CD14-positive monocyte (primary cell): ENCODE measurements around the gene RPS2. TPM values are rescaled to one million over a fixed set of nuclear protein-coding genes. Genes with fewer than 3 reads are reported as not detected.

ENCODE experiments used
- DNase-seq, 3 donors: peaks; one replicate each; pipeline ENCODE4 v3.0.0-alpha.2; 2011 to 2022
- H2AFZ ChIP-seq: 2 replicates; pipeline ENCODE4 v1.6.0; 2012; ENCODE audit warnings: mild to moderate bottlenecking, low read depth, low read length, inconsistent platforms; ENCODE audit not compliant: insufficient read depth, poor library complexity, severe bottlenecking
- H3K27ac ChIP-seq, 2 donors: 1 replicate in 1 of 2; 2 replicates in 1 of 2; pipeline ENCODE4 v1.5.1; 2012 to 2013; ENCODE audit warnings: low read length in 2 of 2, control low read depth in 1 of 2, inconsistent platforms in 1 of 2, low read depth in 1 of 2, mild to moderate bottlenecking in 1 of 2
- H3K27me3 ChIP-seq, 2 donors: one replicate each; pipeline versions ENCODE4 v1.6.0 to v1.6.1; 2011 to 2013; ENCODE audit warnings: low read length in 2 of 2; ENCODE audit not compliant: control insufficient read depth in 2 of 2, insufficient read depth in 2 of 2
- H3K36me3 ChIP-seq, 2 donors: replicated peaks in 1 of 2; 1 replicate in 1 of 2; 2 replicates in 1 of 2; pipeline versions ENCODE4 v1.5.1 to v1.6.1; 2012 to 2013; ENCODE audit warnings: low read length in 2 of 2, control low read depth in 1 of 2, inconsistent platforms in 1 of 2, mild to moderate bottlenecking in 1 of 2; ENCODE audit not compliant: insufficient read depth in 2 of 2, control insufficient read depth in 1 of 2
- H3K4me1 ChIP-seq, 2 donors: 1 replicate in 1 of 2; 2 replicates in 1 of 2; pipeline versions ENCODE4 v1.5.1 to v1.6.1; 2012 to 2013; ENCODE audit warnings: low read length in 2 of 2, control low read depth in 1 of 2, inconsistent platforms in 1 of 2, mild to moderate bottlenecking in 1 of 2, moderate library complexity in 1 of 2; ENCODE audit not compliant: insufficient read depth in 2 of 2, control insufficient read depth in 1 of 2
- H3K4me2 ChIP-seq: replicated peaks from 2 replicates; pipeline ENCODE3; 2012; ENCODE audit warnings: low read length, moderate library complexity, mild to moderate bottlenecking; ENCODE audit not compliant: poor library complexity, severe bottlenecking; ENCODE audit errors: extremely low read depth
- H3K4me3 ChIP-seq, 3 experiments: fragments of 200-600 bp in 1 of 3; sonication (generic) in 1 of 3; replicated peaks in 1 of 3; 1 replicate in 2 of 3; 2 replicates in 1 of 3; pipeline ENCODE4 v1.5.1; 2011 to 2013; ENCODE audit warnings: low read length in 3 of 3, mild to moderate bottlenecking in 3 of 3, control low read depth in 2 of 3, low read depth in 2 of 3, inconsistent platforms in 1 of 3, moderate library complexity in 1 of 3
- H3K79me2 ChIP-seq: 2 replicates; pipeline ENCODE4 v1.6.0; 2012; ENCODE audit warnings: mild to moderate bottlenecking, control low read depth, inconsistent platforms, low read length, moderate library complexity; ENCODE audit not compliant: insufficient read depth
- H3K9ac ChIP-seq: 2 replicates; pipeline ENCODE4 v1.6.0; 2017; ENCODE audit warnings: low read length, mild to moderate bottlenecking; ENCODE audit not compliant: insufficient read depth, poor library complexity, severe bottlenecking
- H3K9me3 ChIP-seq, 2 donors: replicated peaks in 1 of 2; 1 replicate in 1 of 2; 2 replicates in 1 of 2; pipeline versions ENCODE4 v1.5.1 to v1.6.1; 2012 to 2013; ENCODE audit warnings: low read length in 2 of 2, control low read depth in 1 of 2; ENCODE audit not compliant: control insufficient read depth in 1 of 2, insufficient read depth in 1 of 2
- H4K20me1 ChIP-seq: 2 replicates; pipeline ENCODE4 v1.6.0; 2012; ENCODE audit warnings: mild to moderate bottlenecking, low read length, control low read depth, moderate library complexity; ENCODE audit not compliant: insufficient read depth
- H3K27ac Mint-ChIP-seq, 7 donors: one replicate each; pipeline ENCODE4 v1.8.0; 2020; ENCODE audit warnings: mild to moderate bottlenecking in 7 of 7, mixed read lengths in 7 of 7, moderate library complexity in 6 of 7, inconsistent platforms in 2 of 7
- H3K27me3 Mint-ChIP-seq, 3 donors: one replicate each; pipeline ENCODE4 v1.8.0; 2021 to 2022; ENCODE audit warnings: low read depth in 3 of 3, mild to moderate bottlenecking in 3 of 3, mixed read lengths in 3 of 3, moderate library complexity in 3 of 3, inconsistent platforms in 1 of 3
- H3K36me3 Mint-ChIP-seq, 2 donors: one replicate each; pipeline ENCODE4 v1.8.0; 2020; ENCODE audit warnings: mixed read lengths in 2 of 2, inconsistent platforms in 1 of 2, mild to moderate bottlenecking in 1 of 2
- H3K4me1 Mint-ChIP-seq: one replicate; pipeline ENCODE4 v1.8.0; 2020; ENCODE audit warnings: mild to moderate bottlenecking, mixed read lengths
- H3K4me3 Mint-ChIP-seq, 2 donors: one replicate each; pipeline ENCODE4 v1.8.0; 2020; ENCODE audit warnings: mild to moderate bottlenecking in 2 of 2, mixed read lengths in 2 of 2, moderate library complexity in 1 of 2
- H3K9me3 Mint-ChIP-seq, 7 donors: one replicate each; pipeline ENCODE4 v1.8.0; 2020 to 2022; ENCODE audit warnings: mixed read lengths in 7 of 7, mild to moderate bottlenecking in 6 of 7, moderate library complexity in 6 of 7, inconsistent platforms in 2 of 7
- WGBS: methylation state at CpG from one replicate; pipeline ENCODE4 v1.1.5; 2013; ENCODE audit warnings: missing lambda C conversion rate; ENCODE audit not compliant: insufficient coverage; 5-methylcytosine and 5-hydroxymethylcytosine counted together
- intact Hi-C, 2 donors: fragments of 100-400 bp; cut with micrococcal nuclease; formaldehyde crosslinking; loops; one replicate each; pipeline versions ENCODE4 v1.15.0 to v1.15.1; 2023
- polyA plus RNA-seq, 3 donors: library from polyadenylated mRNA; depleted of rRNA in 1 of 3; unstranded in 2 of 3; stranded (reverse) in 1 of 3; fragments of 300-500 nt in 2 of 3; fragments of >200 nt in 1 of 3; fragmentation: Illumina TruSeq in 2 of 3; gene quantifications; 1 replicate in 2 of 3; 2 replicates in 1 of 3; pipeline ENCODE4 v1.2.3, GENCODE V29; 2012 to 2021
- TF ChIP-seq, protein P1 (sequence below): fragments of 200-600 bp; IDR thresholded peaks from one replicate; pipeline ENCODE4 v1.8.0; 2022; ENCODE audit warnings: antibody characterized with exemption, mild to moderate bottlenecking

RPS2 gene
- polyA plus RNA-seq, 3 donors: 1,849 to 2,136 (median 1,893) TPM

DNA sequence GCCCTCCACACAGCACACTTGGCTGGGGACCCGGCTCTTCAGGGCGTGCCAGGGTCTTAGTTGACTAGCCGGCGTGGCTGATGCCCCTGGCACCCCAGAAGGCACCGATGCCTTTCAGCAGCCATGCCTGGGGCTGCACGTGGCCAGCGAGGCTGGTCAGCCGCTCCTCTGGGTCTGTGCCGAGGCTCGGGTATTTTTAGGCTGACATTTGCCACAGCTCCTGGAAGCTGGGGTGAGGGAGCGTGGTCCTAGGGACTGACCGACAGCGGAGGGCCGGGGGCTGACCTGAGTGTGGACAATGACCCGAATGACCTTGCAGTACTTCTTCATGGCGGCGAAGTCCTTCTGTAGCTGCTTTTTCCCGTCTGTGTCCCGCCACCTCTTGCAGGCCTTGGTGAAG is 14.1 kb downstream of the RPS2 start:
- no peak overlapping the region for H3K4me2 ChIP-seq
- H3K27me3 Mint-ChIP-seq: peaks cover 4 to 16% (median 15%) of the 10 kb centered on the region in 3 donors

DNA sequence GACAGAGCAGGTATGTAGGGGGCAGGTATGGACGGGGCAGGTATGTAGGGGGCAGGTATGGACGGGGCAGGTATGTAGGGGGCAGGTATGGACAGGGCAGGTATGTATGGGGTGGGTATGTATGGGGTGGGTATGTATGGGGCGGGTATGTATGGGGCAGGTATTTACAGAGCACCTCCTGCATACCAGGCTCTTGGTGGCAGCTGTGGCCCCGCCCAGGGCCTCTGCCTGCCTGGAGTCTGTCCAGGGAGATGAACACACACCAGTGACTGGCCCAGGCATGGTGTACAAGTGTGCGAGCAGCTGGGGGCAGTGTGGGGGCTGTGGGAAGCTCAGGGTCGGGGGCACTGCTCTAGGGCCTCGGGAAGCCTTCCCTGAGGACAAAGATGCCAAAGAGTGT is 14.6 kb downstream of the RPS2 start:
- no peak overlapping the region for H3K4me2 ChIP-seq
- Mint-ChIP-seq H3K27ac (no peak overlapping the region), H3K9me3 (no peaks in the 10 kb centered on the region), H3K36me3 (no peaks in the 10 kb centered on the region), H3K27me3 (peaks cover 4 to 15% (median 12%) of the 10 kb centered on the region in 3 donors), H3K4me1 (no peaks in the 10 kb centered on the region), H3K4me3 (no peak overlapping the region)
- no peak overlapping the region for H3K9ac ChIP-seq
- TF ChIP-seq, protein P1, sequence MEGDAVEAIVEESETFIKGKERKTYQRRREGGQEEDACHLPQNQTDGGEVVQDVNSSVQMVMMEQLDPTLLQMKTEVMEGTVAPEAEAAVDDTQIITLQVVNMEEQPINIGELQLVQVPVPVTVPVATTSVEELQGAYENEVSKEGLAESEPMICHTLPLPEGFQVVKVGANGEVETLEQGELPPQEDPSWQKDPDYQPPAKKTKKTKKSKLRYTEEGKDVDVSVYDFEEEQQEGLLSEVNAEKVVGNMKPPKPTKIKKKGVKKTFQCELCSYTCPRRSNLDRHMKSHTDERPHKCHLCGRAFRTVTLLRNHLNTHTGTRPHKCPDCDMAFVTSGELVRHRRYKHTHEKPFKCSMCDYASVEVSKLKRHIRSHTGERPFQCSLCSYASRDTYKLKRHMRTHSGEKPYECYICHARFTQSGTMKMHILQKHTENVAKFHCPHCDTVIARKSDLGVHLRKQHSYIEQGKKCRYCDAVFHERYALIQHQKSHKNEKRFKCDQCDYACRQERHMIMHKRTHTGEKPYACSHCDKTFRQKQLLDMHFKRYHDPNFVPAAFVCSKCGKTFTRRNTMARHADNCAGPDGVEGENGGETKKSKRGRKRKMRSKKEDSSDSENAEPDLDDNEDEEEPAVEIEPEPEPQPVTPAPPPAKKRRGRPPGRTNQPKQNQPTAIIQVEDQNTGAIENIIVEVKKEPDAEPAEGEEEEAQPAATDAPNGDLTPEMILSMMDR: no peak
- H2AFZ ChIP-seq: no peak overlapping the region
- intact Hi-C loops: no loop called here
- H3K27me3 ChIP-seq: no peaks in the 10 kb centered on the region
- no peak overlapping the region for H3K27ac ChIP-seq
- H3K36me3 ChIP-seq: no peaks in the 10 kb centered on the region
- WGBS: 76% methylated on average over 6 of the region's 7 CpGs
- no peaks in the 10 kb centered on the region for H4K20me1 ChIP-seq
- H3K4me3 ChIP-seq: no peak overlapping the region
- H3K79me2 ChIP-seq: no peaks in the 10 kb centered on the region
- no peak for DNase-seq
- H3K9me3 ChIP-seq: no peaks in the 10 kb centered on the region
- no peaks in the 10 kb centered on the region for H3K4me1 ChIP-seq

More for the DNA sequence above, 14.1 kb downstream of the RPS2 start:
- DNase-seq: no peak
- WGBS: 98% methylated on average over 19 of the region's 19 CpGs
- H3K27me3 ChIP-seq: no peaks in the 10 kb centered on the region
- Mint-ChIP-seq H3K27ac (no peak overlapping the region), H3K4me1 (no peaks in the 10 kb centered on the region), H3K9me3 (no peaks in the 10 kb centered on the region), H3K36me3 (no peaks in the 10 kb centered on the region), H3K4me3 (no peak overlapping the region)
- H3K9ac ChIP-seq: no peak overlapping the region
- no peak overlapping the region for H3K27ac ChIP-seq
- no peaks in the 10 kb centered on the region for H3K9me3 ChIP-seq
- no peaks in the 10 kb centered on the region for H3K4me1 ChIP-seq
- H3K4me3 ChIP-seq: no peak overlapping the region
- no peaks in the 10 kb centered on the region for H4K20me1 ChIP-seq
- no peaks in the 10 kb centered on the region for H3K79me2 ChIP-seq
- TF ChIP-seq, protein P1: no peak
- no peak overlapping the region for H2AFZ ChIP-seq
- no peaks in the 10 kb centered on the region for H3K36me3 ChIP-seq
- intact Hi-C loops: no loop called here
